ENCODE data around the gene ZNF451. TPM values are rescaled to one million over a fixed set of nuclear protein-coding genes. Genes with fewer than 3 reads are reported as not detected.
"Not testable (repeated sequence)": the region's sequence is repeated elsewhere in the genome, so short reads cannot be mapped to it uniquely, and the experiment has no call there.

ZNF451 gene
- total RNA-seq, 1 donor from 2014 or later = 17.2 TPM

DNA sequence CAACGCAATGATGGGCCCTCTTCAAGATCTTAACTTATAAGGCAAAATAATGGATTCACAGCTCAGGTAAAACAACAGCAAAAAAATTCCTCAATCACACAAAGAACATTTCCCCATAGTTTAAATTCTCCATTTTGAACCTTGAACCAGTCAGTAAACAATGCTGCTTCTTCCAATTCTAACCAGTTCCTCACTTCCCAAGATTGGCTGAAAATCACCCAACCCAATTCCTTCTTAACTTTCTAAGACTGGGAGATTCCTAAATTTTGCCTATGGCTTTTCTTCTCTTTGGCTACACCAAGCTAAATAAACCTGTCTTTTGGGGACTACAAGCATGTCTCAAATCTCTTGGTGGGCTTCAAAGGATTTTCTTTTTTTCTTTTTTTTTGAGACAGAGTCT, 3.1 kb upstream of the ZNF451 start:
- ATAC-seq (ENCODE audit: poor library complexity) (no peak), DNase-seq (no peak)
- intact Hi-C loops (cut with DNase I) = no loop called here

DNA sequence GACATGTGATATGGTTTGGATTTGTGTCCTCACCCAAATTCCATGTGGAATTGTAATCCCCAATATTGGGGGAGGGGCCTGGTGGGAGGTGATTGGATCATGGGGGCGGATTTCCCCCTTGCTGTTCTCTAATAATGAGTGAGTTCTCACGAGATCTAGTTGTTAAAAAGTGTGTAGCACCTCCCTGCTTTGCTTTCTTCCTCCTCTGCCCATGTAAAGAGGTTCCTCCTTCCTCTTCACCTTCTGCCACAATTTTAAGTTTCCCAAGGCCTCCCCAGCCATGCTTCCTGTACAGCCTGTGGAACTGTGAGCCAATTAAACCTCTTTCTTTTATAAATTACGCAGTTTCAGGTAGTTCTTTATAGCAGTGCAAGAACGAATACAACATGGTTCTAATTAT, 2.1 kb upstream of the ZNF451 start:
- intact Hi-C loops (cut with DNase I) = no loop called here
- ATAC-seq (ENCODE audit: poor library complexity) = no peak

DNA sequence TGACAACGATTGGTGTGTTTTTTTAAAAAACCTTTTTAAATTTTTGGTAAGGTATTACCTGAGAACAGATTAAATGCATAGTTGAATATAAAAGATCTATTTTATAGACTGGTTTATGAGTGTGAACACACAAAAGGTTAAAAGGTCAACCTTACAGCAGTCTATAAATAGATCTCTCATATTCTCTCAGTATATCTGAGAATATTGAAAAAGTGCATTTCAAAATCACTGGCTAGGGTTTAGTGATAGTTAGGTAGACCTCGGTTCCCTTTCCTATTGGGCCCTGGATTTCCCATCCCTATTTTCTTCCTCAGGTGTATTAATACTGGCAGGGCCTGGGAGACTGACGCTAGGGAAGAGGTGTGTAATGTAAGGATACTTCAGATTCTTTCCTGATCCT, 723 bp upstream of the ZNF451 start:
- intact Hi-C loops (cut with DNase I) = no loop called here
- ATAC-seq (ENCODE audit: poor library complexity) = no peak
- DNase-seq = no peak

More for the DNA sequence above, 2.1 kb upstream of the ZNF451 start:
- DNase-seq = no peak

DNA sequence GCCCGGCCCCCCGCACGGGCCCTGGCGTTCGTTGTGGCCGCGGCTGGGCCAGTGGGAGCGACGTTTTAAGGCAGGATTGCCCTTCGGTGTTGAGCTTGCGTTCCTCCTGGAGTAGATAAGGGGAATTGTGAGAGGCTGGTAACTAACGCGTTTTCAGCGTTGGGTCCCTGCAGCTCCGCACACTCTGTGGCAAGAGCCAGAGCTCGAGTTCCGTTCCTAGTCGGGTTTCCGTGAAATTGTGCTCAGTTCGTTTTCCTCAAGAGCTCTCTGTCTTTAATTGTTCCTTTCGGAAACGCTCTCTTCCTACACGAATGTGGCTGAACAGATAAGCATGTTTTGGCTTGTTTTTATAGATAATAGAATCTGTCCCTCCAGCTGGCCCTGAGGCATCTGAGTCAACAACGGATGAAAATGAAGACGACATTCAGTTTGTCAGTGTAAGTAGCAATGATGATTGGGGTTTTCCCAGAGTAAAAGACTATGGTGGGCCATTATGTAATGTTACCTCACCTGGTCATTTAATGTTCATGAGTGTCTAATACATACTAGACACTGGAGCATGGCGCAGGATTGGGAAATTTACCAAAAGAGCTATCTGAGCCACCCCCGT, 575 bp downstream of the ZNF451 start:
- intact Hi-C loops (cut with DNase I); ATAC-seq (ENCODE audit: poor library complexity); DNase-seq: not testable (repeated sequence)

DNA sequence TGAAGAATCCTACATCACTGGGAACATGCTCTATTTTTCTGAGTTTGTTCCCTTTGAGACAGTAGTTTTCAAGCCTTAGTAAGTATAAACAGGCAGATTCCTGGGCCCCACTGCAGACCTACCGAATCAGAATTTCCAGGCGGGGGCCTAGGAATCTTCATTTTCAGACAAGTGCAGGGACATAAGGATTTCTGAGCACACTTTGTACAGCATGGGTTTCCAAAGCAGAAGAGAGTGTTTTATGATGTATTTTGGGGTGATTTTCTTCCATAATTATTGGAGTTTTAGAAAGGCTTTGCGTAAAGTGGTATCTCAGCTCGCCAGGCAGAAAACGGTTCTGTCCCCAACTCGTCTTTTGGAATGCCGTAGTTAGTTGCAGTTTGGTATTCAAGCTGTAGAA, 1.4 kb downstream of the ZNF451 start:
- ATAC-seq (ENCODE audit: poor library complexity); DNase-seq; intact Hi-C loops (cut with DNase I): not testable (repeated sequence)

DNA sequence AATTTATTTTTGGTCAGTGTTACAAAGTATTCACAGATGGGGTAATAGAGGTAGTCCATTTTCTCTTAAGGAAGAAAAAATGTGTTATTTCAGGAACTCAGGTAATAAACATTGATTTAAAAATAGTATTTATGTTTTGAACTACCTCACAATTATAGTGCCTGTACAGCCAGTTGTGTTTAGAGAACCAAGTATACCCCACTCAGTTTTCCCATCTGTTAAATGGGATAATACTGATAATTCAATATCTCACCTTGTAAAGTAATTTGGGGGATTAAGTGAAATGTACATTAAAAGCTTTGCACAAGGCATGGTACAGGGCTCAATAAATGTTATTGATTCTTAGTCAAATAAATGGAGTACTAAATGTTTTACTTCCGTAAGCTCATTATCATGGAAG, 4.7 kb downstream of the ZNF451 start:
- ATAC-seq (ENCODE audit: poor library complexity) (no peak), DNase-seq (no peak)
- intact Hi-C loops (cut with DNase I) = no loop called here

DNA sequence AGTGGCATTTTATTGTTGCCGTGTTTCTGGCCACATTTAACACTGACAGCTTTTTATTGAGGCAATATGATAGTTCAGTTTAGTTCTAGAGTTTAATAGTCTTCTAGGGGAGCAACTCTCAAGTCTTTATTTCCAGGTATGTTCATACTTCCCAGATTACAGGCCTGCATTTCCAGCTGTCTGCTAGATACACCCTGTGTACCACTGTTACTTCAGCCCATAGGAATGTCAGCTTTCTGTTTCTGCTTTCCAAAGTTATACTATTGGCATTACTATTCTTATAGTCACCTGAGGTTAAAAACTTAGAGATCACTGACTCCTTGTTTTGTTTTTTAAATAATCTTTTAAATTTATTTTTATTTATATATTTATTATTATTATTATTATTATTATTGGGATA, 7.6 kb downstream of the ZNF451 start:
- DNase-seq (no peak), ATAC-seq (ENCODE audit: poor library complexity) (no peak)
- intact Hi-C loops (cut with DNase I) = no loop called here

DNA sequence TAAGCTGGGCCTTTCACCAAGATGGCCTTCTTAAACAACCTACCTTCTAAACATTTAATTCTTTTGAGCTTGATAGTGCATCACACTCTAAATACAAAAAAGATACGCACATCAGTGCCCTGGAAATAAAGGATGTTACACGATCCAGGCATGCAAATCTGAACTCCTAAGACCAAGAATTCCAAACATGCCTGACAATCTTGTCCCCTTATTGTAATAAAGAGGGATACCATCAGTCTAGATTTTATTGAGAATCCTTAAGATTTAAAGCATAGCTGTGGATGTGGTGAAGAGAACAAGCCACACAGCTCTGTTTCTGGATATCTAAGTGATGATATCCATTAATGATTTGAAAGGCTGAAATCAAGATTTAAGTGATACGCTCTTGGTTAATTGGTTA, 13.0 kb downstream of the ZNF451 start:
- ATAC-seq (ENCODE audit: poor library complexity) = no peak
- intact Hi-C loops (cut with DNase I) = no loop called here

DNA sequence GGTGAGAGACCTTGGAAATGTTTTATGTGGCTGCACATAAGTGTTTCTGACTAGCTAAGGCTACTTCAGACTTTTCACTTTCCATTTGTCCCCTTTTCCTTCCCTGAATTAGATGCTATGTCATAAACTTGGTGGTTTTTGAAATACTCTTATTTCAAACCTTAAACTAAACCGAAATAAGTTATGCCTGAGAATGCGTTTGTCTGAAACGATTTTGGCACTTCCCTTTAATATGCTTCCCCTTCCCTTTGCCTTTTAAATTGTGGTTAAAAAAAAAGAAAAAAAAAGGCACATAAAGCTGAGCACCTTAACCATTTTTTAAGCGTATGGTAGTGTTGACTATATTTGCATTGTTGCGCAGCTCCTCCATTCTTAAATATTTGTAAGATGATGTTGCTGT, 14.3 kb downstream of the ZNF451 start:
- intact Hi-C loops (cut with DNase I) = no loop called here
- ATAC-seq (ENCODE audit: poor library complexity) (no peak), DNase-seq (no peak)

More for the DNA sequence above, 13.0 kb downstream of the ZNF451 start:
- no peak for DNase-seq

DNA sequence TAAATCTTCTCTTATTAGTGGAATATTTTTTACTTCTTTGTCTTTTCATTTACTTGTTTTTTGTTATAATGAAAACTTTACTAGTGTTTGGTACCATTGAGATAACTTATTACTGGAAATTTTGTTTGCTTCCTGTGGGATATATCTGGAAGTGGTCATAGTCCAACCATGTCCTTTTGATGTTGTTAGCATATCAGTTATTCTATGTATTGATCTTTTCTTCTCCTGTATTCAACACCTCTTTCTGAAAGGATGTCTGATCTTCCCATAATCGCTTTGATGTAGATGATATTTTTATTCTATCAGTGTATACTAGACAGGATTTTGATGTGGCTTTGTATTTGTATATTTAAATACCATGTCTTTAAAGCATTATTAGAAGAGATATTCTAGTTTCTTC, 17.0 kb downstream of the ZNF451 start:
- no peak for ATAC-seq (ENCODE audit: poor library complexity)
- intact Hi-C loops (cut with DNase I) = no loop called here

DNA sequence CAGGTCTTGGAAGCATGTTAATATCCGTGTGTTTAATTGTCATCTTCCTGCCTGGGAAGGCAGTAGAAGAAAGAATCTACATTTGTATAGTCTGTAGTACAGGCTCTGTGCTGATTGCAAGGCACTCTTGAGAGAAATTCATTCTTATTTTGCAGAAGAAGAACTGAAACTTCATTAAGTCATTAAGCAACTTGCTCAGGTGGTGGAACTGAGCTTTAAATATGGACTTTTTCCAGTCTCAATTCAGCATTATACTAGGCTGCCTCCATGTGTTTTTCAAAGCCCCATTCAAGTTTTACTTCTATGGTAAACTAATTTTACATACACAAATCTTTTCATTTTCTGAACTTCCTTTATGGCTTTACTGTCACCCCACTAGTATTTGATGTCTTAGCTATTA, 18.7 kb downstream of the ZNF451 start:
- no peak for ATAC-seq (ENCODE audit: poor library complexity)
- intact Hi-C loops (cut with DNase I) = no loop called here
- no peak for DNase-seq

More for the DNA sequence above, 17.0 kb downstream of the ZNF451 start:
- no peak for DNase-seq

DNA sequence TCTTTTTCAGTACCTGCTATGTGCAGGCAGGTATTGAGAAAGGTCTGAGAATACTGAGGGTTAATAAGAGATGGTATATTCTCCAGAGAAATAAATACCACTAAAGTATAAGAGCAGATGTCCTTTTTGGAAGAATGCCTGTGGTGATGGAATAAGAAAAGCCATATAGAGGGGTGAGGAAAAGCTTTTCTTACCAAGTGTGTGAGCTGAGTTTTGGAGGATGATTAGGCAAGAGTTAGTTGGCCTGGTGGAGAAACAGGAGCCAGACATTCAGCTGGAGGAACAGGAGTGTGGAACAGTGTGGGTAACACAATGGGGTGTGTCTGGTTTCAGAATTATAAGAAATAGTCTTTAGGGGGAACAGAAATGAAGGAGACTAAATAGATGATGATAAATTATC, 19.9 kb downstream of the ZNF451 start:
- ATAC-seq (ENCODE audit: poor library complexity) (no peak), DNase-seq (no peak)
- intact Hi-C loops (cut with DNase I) = no loop called here

DNA sequence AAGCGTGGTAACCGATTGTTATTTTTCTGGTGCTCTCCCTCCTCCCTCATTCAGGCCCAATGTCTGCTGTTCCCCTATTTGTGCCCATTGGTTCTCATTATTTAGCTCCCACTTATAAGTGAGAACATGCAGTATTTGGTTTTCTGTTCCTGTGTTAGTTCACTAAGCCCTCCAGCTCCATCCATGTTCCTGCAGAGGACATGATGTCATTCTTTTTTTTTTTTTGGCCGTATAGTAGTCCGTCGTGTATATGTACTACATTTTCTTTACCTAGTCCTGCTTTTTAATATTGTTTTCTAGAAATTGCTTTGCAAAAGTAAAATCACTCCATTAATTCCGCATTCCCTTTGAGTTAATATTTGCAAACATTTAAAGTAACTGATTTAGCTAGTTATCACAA, 23.1 kb downstream of the ZNF451 start:
- intact Hi-C loops (cut with DNase I) = no loop called here
- DNase-seq (no peak), ATAC-seq (ENCODE audit: poor library complexity) (no peak)

DNA sequence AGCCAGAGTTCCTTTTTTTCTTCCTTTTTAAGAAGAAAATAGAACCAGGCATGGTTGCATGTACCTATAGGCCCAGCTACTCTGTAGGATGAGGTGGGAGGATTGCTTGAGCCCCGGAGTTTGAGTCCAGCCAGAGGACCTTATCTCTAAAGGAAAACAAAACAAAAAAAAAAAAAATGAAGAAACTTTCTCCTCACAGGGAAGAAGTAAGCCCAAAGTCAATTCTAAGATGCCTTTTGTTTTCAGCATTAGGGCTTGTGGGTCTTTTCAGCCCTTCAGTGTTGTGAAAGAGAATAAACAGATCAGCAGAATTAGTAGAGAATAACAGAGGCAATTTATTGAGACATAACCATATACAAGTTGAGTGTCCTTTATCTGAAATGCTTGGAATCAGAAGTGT, 26.8 kb downstream of the ZNF451 start:
- ATAC-seq (ENCODE audit: poor library complexity) = no peak
- intact Hi-C loops (cut with DNase I) = no loop called here
- no peak for DNase-seq

DNA sequence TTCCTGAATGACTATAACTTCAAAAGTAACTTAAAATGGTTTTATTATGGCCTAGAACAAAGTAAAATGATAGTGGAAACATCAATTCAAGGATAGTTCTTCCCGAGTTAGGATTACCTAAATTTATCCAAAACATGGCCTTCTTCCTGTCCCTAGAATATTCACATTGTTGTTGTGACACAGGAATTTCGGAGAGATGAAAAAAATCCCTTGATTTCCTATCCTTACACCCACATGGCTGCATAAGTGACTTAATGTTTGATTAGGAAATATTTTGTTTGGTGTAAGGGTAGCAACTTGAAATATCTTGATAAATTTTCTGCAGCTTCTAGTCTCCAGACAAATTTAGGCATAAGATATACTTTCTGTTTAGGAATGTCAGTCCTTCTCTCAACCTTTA, 27.8 kb downstream of the ZNF451 start:
- no peak for ATAC-seq (ENCODE audit: poor library complexity)
- no peak for DNase-seq
- intact Hi-C loops (cut with DNase I) = no loop called here

DNA sequence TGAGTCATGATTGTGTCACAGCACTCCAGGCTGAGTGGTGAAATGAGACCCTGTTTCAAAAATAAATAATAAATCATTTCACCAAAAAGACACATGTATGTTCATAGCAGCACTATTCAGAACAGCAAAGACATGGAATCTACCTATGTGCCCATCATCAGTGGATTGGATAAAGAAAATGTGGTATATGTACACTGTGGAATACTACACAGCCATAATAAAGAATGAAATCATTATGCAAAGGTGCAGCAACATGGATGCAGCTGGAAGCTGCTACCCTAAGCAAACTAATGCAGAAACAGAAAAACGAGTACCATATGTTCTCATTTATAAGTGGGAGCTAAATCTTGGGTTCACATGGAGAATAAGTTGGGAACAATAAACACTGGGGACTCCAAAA, 33.1 kb downstream of the ZNF451 start:
- intact Hi-C loops (cut with DNase I) = no loop called here
- DNase-seq = no peak
- ATAC-seq (ENCODE audit: poor library complexity) = no peak

DNA sequence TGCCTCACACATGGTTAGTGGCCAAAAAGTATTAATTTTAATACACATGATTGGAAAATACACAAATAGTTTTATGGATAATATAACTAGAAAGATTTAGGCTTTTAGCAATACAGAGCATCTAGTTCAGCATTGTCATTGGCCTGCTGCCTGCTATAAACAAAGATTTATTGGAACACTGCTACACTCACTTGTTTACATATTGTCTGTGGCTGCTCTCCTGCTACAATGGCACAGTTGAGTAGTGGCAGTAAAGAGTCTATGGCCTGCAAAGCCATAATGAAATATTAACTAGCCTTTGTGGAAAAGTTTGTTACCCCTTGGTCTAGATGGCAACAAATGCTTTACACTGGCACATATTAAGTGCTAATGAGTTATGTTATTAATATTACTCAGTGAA, 37.8 kb downstream of the ZNF451 start:
- DNase-seq = no peak
- intact Hi-C loops (cut with DNase I) = no loop called here

DNA sequence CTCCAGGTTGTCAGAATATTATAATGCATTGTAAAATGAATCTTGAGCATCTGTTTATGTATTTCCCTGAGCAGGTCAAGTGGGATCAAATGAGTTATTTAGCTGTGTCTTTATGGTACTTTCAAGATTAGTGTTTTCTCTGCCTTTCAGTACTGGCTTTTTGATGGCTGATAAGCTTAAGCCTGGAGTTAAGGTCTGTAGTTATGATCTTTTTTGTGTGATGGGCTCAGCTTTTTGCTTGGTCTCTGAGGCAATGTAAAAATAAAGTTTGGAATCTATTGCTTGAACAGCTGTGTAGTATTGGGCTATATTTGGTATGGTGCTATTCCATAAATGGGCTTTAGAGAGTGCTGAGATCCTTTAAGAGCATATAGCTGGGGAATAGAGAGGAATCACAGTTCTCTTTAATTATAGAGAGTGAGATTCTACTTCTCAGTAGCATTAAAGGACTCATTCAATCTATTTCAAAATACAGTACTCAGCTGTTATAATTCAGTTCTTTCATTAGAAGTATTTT, 40.7 kb downstream of the ZNF451 start:
- DNase-seq (no peak), ATAC-seq (ENCODE audit: poor library complexity) (peak; percentile 41)
- intact Hi-C loops (cut with DNase I) = no loop called here

More for the DNA sequence above, 37.8 kb downstream of the ZNF451 start:
- ATAC-seq (ENCODE audit: poor library complexity) = no peak

DNA sequence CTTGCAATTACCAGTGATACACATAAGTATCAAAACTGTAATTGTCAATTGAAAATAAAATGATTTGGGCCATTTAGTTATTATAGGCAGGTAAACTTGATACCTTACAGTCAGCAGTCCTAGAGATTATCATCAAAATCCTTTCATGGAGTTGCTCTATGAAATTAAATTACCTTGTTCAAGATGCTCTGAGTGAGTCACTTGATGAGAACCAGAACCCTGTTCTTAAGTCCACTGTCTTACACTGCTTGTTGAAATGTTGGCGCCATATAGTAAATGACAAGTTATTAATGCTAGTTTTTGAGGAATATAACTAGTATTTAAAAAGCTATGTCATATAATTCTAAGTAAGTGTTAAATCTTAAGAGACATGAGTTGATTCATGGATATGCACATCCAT, 45.0 kb downstream of the ZNF451 start:
- no peak for ATAC-seq (ENCODE audit: poor library complexity)
- no peak for DNase-seq
- intact Hi-C loops (cut with DNase I) = no loop called here

DNA sequence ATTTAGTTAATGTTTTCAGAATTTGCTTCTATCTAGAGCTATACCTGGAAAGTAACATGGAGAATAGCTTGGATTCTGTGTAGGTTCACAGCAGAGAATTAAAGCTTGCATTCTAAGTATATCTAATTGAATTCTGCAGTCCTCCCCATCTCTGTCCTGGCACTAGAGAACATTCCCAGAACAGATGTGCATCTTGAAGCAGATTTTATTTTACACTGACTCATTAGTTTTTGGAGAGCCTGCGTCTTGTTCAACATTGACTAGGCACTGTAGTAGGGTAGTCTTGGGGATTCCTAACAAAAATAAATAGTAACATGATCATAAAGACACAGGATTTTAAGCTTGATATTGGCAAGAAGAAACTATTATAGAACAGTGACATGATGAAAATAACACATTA, 45.9 kb downstream of the ZNF451 start:
- intact Hi-C loops (cut with DNase I) = no loop called here

DNA sequence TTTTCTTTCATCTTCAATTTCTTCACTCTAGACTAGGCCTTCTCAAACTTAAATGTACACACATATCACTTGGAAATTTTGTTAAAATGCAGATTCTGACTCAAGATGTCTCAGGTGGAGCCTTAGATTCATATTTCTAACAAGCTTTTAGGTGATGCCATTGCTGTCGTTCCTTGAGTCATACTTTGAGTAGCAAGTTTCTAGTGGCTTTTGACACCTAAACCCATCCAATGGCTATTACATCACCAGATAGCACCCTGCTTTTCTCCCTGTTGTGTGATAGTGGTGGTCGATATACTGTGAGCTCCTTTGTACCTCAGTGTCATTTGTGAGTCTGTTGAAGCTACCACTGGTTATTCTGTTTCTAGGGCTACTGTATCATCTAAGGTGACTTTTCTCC, 47.4 kb downstream of the ZNF451 start:
- ATAC-seq (ENCODE audit: poor library complexity) = no peak
- no peak for DNase-seq
- intact Hi-C loops (cut with DNase I) = no loop called here

More for the DNA sequence above, 45.9 kb downstream of the ZNF451 start:
- no peak for ATAC-seq (ENCODE audit: poor library complexity)
- DNase-seq = no peak

Data from Right ventricle myocardium superior (tissue), 1 donor.